ENCODE measurements around the gene BTBD1.
"Not testable (repeated sequence)": the region's sequence is repeated elsewhere in the genome, so short reads cannot be mapped to it uniquely, and the experiment has no call there.

Gene BTBD1

DNA sequence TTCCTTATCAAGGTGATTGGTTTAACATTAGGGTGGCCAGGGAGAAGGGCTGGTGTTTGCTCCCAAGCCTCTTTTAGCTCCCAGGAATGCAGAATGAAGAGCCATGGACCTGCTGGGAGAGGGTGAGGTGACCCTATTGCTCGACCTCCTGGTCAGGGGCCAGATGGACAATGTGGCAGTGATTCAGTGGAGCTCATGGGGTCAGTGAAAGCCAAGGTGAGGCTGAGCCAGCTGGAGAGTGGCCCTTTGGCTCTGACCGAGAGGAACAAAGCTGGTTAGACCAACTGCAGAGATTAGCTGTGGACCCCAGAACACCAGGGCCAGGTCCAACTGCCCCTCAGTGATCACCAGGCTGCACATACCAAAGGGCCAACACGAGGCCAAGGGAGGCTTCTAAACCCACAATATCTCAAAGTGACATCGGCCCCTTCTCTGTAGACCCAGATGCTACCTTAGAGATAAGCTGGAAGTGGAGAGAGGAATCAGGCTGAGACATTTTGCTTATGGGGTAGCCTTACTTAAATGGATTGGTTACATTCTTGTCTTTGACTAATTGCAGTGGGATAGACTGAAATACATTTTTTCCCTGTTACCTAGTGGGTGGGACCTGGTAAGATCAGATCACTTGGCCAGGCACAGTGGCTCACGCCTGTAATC lies 15.8 kb upstream of the BTBD1 start:
- in situ Hi-C loops (cut with MboI; ENCODE audit: low pct_unique_long_range_greater_than_20kb, low sequenced_read_pairs, unreplicated experiment): no loop called here
- TF ChIP-seq, protein P1, sequence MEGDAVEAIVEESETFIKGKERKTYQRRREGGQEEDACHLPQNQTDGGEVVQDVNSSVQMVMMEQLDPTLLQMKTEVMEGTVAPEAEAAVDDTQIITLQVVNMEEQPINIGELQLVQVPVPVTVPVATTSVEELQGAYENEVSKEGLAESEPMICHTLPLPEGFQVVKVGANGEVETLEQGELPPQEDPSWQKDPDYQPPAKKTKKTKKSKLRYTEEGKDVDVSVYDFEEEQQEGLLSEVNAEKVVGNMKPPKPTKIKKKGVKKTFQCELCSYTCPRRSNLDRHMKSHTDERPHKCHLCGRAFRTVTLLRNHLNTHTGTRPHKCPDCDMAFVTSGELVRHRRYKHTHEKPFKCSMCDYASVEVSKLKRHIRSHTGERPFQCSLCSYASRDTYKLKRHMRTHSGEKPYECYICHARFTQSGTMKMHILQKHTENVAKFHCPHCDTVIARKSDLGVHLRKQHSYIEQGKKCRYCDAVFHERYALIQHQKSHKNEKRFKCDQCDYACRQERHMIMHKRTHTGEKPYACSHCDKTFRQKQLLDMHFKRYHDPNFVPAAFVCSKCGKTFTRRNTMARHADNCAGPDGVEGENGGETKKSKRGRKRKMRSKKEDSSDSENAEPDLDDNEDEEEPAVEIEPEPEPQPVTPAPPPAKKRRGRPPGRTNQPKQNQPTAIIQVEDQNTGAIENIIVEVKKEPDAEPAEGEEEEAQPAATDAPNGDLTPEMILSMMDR (IDR thresholded peaks at IDR 0.05; ENCODE audit: extremely low read depth, insufficient read depth, missing control alignments): no peak
- no peak for DNase-seq (ENCODE audit: low spot score)

DNA sequence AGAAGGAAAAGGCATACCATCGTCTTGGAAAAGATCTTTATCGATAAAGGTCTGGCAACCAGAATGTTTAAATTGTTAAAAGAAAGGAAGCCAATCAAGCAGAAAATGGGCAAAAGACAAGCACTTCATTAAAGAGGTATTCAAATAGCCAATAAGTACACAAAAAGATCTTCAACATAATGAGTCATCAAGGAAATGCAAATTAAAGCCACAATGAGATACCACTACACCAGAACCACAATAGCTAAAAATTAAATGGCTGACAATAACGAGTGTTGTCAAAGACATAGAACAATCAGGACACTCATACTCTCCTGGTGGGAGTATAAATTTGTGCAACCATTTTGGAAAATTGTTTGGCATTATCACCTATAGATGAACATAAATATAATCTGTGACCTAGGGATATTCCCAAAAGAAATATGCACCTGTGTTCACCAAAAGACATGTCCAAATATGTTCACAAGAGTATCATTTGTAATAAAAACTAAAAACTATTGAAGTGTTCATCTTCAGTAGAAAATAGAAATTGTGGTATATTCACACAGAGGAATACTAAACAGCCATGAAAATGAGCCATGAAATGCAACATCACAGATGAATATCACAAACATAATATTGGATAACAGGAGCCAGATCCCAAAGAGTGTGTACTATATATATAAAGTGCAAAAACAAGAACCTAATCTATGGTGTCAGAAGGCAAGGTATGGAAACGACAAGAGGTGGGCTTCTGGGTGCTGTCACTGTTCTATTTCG lies 14.4 kb upstream of the BTBD1 start:
- no peak for DNase-seq (ENCODE audit: low spot score)
- TF ChIP-seq, protein P1 (IDR thresholded peaks at IDR 0.05; ENCODE audit: extremely low read depth, insufficient read depth, missing control alignments): no peak
- in situ Hi-C loops (cut with MboI; ENCODE audit: low pct_unique_long_range_greater_than_20kb, low sequenced_read_pairs, unreplicated experiment): no loop called here

DNA sequence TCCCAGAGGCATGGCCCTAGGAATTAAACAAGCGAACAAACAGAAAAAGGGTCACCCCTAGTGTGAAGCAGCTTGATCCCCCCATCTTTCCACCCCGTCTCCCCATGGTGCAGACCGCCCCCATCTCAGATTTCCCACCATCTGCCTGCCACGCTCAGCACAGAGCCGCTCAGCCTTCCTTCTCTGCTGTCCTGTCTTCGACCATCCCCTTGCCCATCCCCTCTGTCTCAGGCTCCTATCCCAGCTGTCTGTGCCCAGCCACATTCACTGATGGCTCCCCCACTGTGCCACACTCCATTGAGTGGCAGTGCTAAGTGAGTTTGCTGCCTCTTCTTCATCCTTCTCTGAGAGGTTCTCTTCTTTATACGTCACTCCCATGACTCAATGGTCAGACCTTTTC lies 11.7 kb upstream of the BTBD1 start:
- in situ Hi-C loops (cut with MboI; ENCODE audit: low pct_unique_long_range_greater_than_20kb, low sequenced_read_pairs, unreplicated experiment): no loop called here
- TF ChIP-seq, protein P1 (IDR thresholded peaks at IDR 0.05; ENCODE audit: extremely low read depth, insufficient read depth, missing control alignments): no peak
- no peak for DNase-seq (ENCODE audit: low spot score)

DNA sequence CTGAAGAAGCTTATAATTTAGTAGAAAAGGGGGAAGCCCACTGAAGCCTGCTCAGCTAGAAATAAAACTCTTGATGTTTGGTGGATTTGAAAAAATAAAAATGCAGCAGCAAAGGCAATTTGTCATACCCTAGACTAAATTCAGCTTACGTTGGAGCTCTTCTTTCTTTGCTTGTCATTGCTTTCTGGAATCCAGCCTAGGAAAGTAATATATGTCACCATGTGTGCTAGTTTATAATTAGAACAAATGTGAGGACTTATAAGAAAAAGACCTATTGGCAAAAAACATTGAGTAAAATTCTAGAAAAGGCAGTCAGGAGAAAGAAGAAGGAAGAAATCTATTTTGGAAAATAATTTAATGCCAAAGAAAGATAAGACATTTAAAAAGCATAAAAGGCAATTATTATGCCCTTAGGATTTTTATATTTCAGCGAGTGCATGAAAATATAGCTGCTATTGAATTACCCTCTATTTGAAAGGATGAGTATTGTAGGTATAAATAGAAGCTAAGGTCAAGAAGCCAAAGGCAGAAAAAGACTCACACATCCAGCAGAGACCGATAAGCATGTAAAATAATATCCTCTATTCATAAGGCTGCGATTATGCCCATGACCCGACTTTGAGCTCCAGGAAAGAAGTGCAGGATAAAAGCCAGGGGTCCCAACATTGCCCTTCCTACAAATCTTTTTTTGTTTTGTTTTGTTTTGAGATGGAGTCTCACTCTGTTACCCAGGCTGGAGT lies 10.6 kb upstream of the BTBD1 start:
- TF ChIP-seq, protein P1 (IDR thresholded peaks at IDR 0.05; ENCODE audit: extremely low read depth, insufficient read depth, missing control alignments): no peak
- no peak for DNase-seq (ENCODE audit: low spot score)
- in situ Hi-C loops (cut with MboI; ENCODE audit: low pct_unique_long_range_greater_than_20kb, low sequenced_read_pairs, unreplicated experiment): no loop called here

DNA sequence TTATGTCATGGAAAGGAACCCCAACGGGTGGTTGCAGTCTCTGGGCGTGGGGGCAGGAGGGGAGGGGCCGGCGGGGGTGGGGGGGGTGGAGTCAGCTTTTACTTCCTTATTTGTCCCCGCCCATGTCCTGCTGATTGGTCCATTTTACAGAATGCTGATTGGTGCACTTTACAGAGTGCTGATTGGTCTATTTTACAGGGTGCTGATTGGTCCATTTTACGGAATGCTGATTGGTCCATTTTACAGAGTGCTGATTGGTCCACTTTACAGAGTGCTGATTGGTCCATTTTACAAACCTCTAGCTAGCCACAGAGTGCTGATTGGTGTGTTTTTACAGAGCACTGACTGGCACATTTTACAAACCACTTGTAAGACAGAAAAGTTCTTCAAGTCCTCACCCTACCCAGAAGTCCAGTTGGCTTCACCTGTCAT lies 2.2 kb upstream of the BTBD1 start:
- in situ Hi-C loops (cut with MboI; ENCODE audit: low pct_unique_long_range_greater_than_20kb, low sequenced_read_pairs, unreplicated experiment); DNase-seq (ENCODE audit: low spot score): not testable (repeated sequence)

DNA sequence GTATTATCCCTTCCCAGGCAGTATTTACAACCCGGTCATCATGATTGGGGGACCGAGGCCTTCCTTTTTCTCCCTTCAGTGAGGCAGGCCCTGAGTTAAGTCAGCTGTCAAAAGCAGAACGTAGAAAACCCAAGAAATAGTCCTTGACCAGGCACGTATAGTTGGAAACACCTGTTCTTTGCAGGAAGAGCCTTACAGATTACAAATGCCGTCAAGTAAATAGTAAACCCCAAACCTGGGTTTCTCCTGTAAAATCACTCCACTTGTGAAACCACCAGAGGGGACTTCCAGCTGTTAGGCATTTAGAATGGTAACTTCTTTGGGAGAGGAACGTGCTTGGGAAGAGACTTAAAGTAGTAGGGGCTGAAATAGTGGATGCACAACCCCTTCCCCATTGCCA lies 1.0 kb upstream of the BTBD1 start:
- in situ Hi-C loops (cut with MboI; ENCODE audit: low pct_unique_long_range_greater_than_20kb, low sequenced_read_pairs, unreplicated experiment): no loop called here
- no peak for DNase-seq (ENCODE audit: low spot score)
- TF ChIP-seq, protein P1 (IDR thresholded peaks at IDR 0.05; ENCODE audit: extremely low read depth, insufficient read depth, missing control alignments): no peak

DNA sequence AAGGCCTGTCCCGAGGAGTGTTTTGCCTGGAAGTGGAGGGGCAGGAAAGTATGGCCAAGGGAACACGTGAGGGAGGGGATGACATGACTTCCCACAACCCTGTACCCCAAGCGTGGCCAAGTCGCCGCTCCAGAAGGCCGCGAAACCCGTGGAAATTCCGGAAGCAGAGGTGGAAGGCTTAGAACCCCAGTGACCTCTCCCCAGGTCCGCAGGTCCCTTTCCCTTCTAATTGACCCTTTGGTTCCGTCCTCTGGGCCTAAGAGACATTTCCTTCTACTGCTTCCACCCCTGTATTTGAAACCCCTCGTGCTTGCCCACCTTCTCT lies 548 bp upstream of the BTBD1 start:
- in situ Hi-C loops (cut with MboI; ENCODE audit: low pct_unique_long_range_greater_than_20kb, low sequenced_read_pairs, unreplicated experiment): no loop called here
- TF ChIP-seq, protein P1 (IDR thresholded peaks at IDR 0.05; ENCODE audit: extremely low read depth, insufficient read depth, missing control alignments): no peak
- no peak for DNase-seq (ENCODE audit: low spot score)

Data from GM13977 (cell line).